Measurements from ENCODE around the gene CASQ2. TPM values are rescaled to one million over a fixed set of nuclear protein-coding genes. Genes with fewer than 3 reads are reported as not detected.

Gene CASQ2
- total RNA-seq, 2 experiments from 2014 or later, result not detected

GRCh38 chr1:115723756-115724155 is 44.8 kb downstream of the CASQ2 start:
- POLR2A ChIA-PET, result no interaction called here
- no peak for DNase-seq
- Mint-ChIP-seq H3K4me3 (no peak overlapping the region), H3K36me3 (no peaks in the 10 kb centered on the region), H3K4me1 (ENCODE audit: low read depth) (no peaks in the 10 kb centered on the region), H3K27me3 (peaks cover 2% of the 10 kb centered on the region), H3K27ac (no peak overlapping the region), H3K9me3 (no peaks in the 10 kb centered on the region)
- intact Hi-C loops (cut with micrococcal nuclease), result no loop called here
- CTCF ChIA-PET, result interaction anchor here (0.9 kb wide), 1 partner anchor 17 kb away, joined by 3 read pairs; no protein-coding TSS in a partner anchor

GRCh38 chr1:115722221-115722620 is 46.3 kb downstream of the CASQ2 start:
- H3K27ac Mint-ChIP-seq, result no peak overlapping the region
- H3K9me3 Mint-ChIP-seq, result no peaks in the 10 kb centered on the region

DNA sequence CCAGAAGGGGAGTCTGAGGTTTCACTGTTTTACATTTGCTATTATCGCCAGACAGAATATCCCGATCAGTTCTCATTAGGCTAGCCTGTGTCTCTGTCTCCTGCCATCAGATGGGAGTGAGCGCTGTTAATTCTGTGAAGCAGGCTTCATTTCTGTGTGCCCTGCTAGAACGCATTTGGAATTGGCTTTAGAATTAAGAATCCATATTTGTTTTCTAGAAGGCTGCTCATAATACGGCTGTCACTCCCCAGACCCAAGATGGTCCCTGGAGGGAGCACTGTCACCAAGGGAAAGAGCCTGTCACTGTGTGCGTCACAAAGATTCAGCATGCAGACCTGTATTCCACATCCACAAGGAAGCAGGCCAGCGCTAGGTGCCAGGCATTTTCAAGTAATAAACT is 49.2 kb downstream of the CASQ2 start:
- POLR2A ChIA-PET, result no interaction called here
- H3K4me3 Mint-ChIP-seq, result no peak overlapping the region
- no peaks in the 10 kb centered on the region for H3K9me3 Mint-ChIP-seq
- no peaks in the 10 kb centered on the region for H3K36me3 Mint-ChIP-seq
- CTCF ChIA-PET, result interaction anchor here (2.2 kb wide), 1 partner anchor 51 kb away, joined by 11 read pairs; no protein-coding TSS in a partner anchor
- H3K27ac Mint-ChIP-seq, result no peak overlapping the region
- no peak for DNase-seq
- no peaks in the 10 kb centered on the region for H3K4me1 Mint-ChIP-seq (ENCODE audit: low read depth)
- H3K27me3 Mint-ChIP-seq, result peaks cover 9% of the 10 kb centered on the region
- intact Hi-C loops (cut with micrococcal nuclease), result no loop called here

More at GRCh38 chr1:115722221-115722620, 46.3 kb downstream of the CASQ2 start:
- no peak for DNase-seq
- ChIA-PET CTCF (no interaction called here), POLR2A (no interaction called here)
- H3K4me3 Mint-ChIP-seq, result no peak overlapping the region
- peaks cover 7% of the 10 kb centered on the region for H3K27me3 Mint-ChIP-seq
- intact Hi-C loops (cut with micrococcal nuclease), result no loop called here
- H3K36me3 Mint-ChIP-seq, result no peaks in the 10 kb centered on the region
- H3K4me1 Mint-ChIP-seq (ENCODE audit: low read depth), result no peaks in the 10 kb centered on the region

- no peaks in the 10 kb centered on the region for H3K4me1 Mint-ChIP-seq (ENCODE audit: low read depth)
- intact Hi-C loops (cut with micrococcal nuclease), result no loop called here
- no peak overlapping the region for H3K4me3 Mint-ChIP-seq
- H3K9me3 Mint-ChIP-seq, result no peaks in the 10 kb centered on the region
- H3K27me3 Mint-ChIP-seq, result peaks cover 7% of the 10 kb centered on the region
- ChIA-PET CTCF (interaction anchor here (2.2 kb wide), 1 partner anchor 52 kb away, joined by 11 read pairs; no protein-coding TSS in a partner anchor), POLR2A (interaction anchor here (0.5 kb wide), 1 partner anchor 131 kb away, joined by 3 read pairs; no protein-coding TSS in a partner anchor)
- H3K27ac Mint-ChIP-seq, result no peak overlapping the region
- no peak for DNase-seq
- H3K36me3 Mint-ChIP-seq, result no peaks in the 10 kb centered on the region
These were observed 50.3 kb downstream of the CASQ2 start for GRCh38 chr1:115718011-115718754.

GRCh38 chr1:115717541-115717940 is 51.0 kb downstream of the CASQ2 start:
- H3K4me3 Mint-ChIP-seq, result no peak overlapping the region
- H3K9me3 Mint-ChIP-seq, result no peaks in the 10 kb centered on the region
- CTCF ChIA-PET, result interaction anchor here (1.3 to 3.5 kb wide), 3 partner anchors 11 to 53 kb away, joined by 4 to 30 read pairs (median 11); no protein-coding TSS in a partner anchor
- POLR2A ChIA-PET, result interaction anchor here (0.5 kb wide), 1 partner anchor 132 kb away, joined by 3 read pairs; no protein-coding TSS in a partner anchor
- intact Hi-C loops (cut with micrococcal nuclease), result loop anchor here (1.0 kb wide), 1 partner anchor 264 kb away; no protein-coding TSS in a partner anchor
- H3K36me3 Mint-ChIP-seq, result no peaks in the 10 kb centered on the region
- no peaks in the 10 kb centered on the region for H3K4me1 Mint-ChIP-seq (ENCODE audit: low read depth)
- H3K27ac Mint-ChIP-seq, result no peak overlapping the region
- H3K27me3 Mint-ChIP-seq, result peaks cover 7% of the 10 kb centered on the region
- DNase-seq, result peak; percentile 41

DNA sequence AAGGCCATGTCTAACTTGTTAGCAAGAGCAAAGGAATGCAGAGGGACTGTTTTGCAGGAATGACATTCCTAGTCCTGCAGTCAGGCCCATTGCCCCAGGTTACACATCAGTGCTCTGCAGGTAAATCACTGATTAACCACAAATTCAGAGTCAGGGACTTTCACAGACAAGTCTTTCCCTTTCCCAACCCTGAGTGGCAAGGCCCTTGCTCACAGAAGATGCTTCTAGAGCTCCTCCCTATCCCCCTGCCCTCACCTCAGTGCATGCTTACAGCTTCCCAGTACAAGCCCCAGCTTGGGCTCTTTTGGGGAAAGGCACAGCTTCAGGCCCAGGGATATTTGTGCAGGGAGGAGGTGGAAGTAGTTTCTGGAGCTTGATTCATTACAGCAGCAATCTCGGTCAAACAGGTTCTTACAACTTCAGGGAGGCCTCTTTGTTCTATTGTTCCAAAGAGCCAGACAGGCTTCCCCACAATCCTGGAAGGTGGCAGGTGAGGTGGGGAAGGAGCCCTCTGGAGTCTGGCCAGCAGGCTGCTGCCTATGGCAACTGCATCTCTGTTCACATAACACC is 53.9 kb downstream of the CASQ2 start:
- H3K27ac Mint-ChIP-seq, result no peak overlapping the region
- peaks cover 18% of the 10 kb centered on the region for H3K27me3 Mint-ChIP-seq
- no peaks in the 10 kb centered on the region for H3K36me3 Mint-ChIP-seq
- CTCF ChIA-PET, result interaction anchor here (3.5 kb wide), 1 partner anchor 8 kb away, joined by 30 read pairs; no protein-coding TSS in a partner anchor
- DNase-seq, result no peak
- intact Hi-C loops (cut with micrococcal nuclease), result no loop called here
- no peak overlapping the region for H3K4me3 Mint-ChIP-seq
- H3K9me3 Mint-ChIP-seq, result no peaks in the 10 kb centered on the region
- no peaks in the 10 kb centered on the region for H3K4me1 Mint-ChIP-seq (ENCODE audit: low read depth)
- POLR2A ChIA-PET, result no interaction called here

DNA sequence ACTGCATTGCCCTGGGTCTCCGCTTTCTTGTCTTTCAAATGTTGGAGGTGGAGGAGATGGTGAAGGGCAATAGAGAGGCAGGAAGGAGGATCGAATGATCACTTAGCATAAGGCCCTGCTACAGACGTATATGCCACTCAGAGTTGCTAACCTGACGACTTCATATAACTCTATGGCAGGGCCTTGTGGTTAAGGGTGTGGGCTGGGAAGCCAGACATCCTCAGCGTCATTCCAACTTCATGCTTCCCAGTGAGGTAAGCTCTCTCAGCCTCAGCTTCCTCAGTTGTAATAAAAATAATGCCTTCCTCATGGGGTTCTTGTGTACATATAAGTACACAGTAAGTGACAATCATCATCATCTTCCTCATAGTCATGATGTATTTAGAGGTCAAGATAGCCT is 54.6 kb downstream of the CASQ2 start:
- peaks cover 22% of the 10 kb centered on the region for H3K27me3 Mint-ChIP-seq
- ChIA-PET POLR2A (no interaction called here), CTCF (interaction anchor here (1.2 to 1.3 kb wide), 2 partner anchors 10 to 106 kb away, joined by 3 to 4 read pairs; no protein-coding TSS in a partner anchor)
- no peaks in the 10 kb centered on the region for H3K4me1 Mint-ChIP-seq (ENCODE audit: low read depth)
- H3K36me3 Mint-ChIP-seq, result no peaks in the 10 kb centered on the region
- no peak overlapping the region for H3K27ac Mint-ChIP-seq
- no peak overlapping the region for H3K4me3 Mint-ChIP-seq
- no peaks in the 10 kb centered on the region for H3K9me3 Mint-ChIP-seq
- intact Hi-C loops (cut with micrococcal nuclease), result no loop called here
- DNase-seq, result no peak

GRCh38 chr1:115712911-115713609 is 55.5 kb downstream of the CASQ2 start:
- H3K4me3 Mint-ChIP-seq, result no peak overlapping the region
- H3K36me3 Mint-ChIP-seq, result no peaks in the 10 kb centered on the region
- no peak for DNase-seq
- no peaks in the 10 kb centered on the region for H3K9me3 Mint-ChIP-seq
- ChIA-PET CTCF (interaction anchor here (1.2 to 1.3 kb wide), 2 partner anchors 9 to 105 kb away, joined by 3 to 4 read pairs; no protein-coding TSS in a partner anchor), POLR2A (no interaction called here)
- H3K27me3 Mint-ChIP-seq, result peaks cover 25% of the 10 kb centered on the region
- intact Hi-C loops (cut with micrococcal nuclease), result no loop called here
- no peak overlapping the region for H3K27ac Mint-ChIP-seq
- no peaks in the 10 kb centered on the region for H3K4me1 Mint-ChIP-seq (ENCODE audit: low read depth)

GRCh38 chr1:115710859-115711624 is 57.5 kb downstream of the CASQ2 start:
- intact Hi-C loops (cut with micrococcal nuclease), result no loop called here
- ChIA-PET CTCF (interaction anchor here (1.1 kb wide), 1 partner anchor 103 kb away, joined by 4 read pairs; no protein-coding TSS in a partner anchor), POLR2A (no interaction called here)
- H3K36me3 Mint-ChIP-seq, result no peaks in the 10 kb centered on the region
- DNase-seq, result no peak
- no peaks in the 10 kb centered on the region for H3K4me1 Mint-ChIP-seq (ENCODE audit: low read depth)
- H3K4me3 Mint-ChIP-seq, result no peak overlapping the region
- no peak overlapping the region for H3K27ac Mint-ChIP-seq
- peaks cover 25% of the 10 kb centered on the region for H3K27me3 Mint-ChIP-seq
- no peaks in the 10 kb centered on the region for H3K9me3 Mint-ChIP-seq

- ChIA-PET POLR2A (no interaction called here), CTCF (interaction anchor here (0.5 to 4.6 kb wide), 56 partner anchors 9 to 1947 kb away, joined by 3 to 75 read pairs (median 4); no protein-coding TSS in a partner anchor)
- Mint-ChIP-seq H3K27me3 (peaks cover 24% of the 10 kb centered on the region), H3K36me3 (no peaks in the 10 kb centered on the region), H3K4me1 (ENCODE audit: low read depth) (no peaks in the 10 kb centered on the region), H3K27ac (no peak overlapping the region), H3K4me3 (no peak overlapping the region), H3K9me3 (no peaks in the 10 kb centered on the region)
- intact Hi-C loops (cut with micrococcal nuclease), result loop anchor here (1.0 kb wide), 1 partner anchor 99 kb away; no protein-coding TSS in a partner anchor
- no peak for DNase-seq
These were observed 61.7 kb downstream of the CASQ2 start for GRCh38 chr1:115706587-115707425.

DNA sequence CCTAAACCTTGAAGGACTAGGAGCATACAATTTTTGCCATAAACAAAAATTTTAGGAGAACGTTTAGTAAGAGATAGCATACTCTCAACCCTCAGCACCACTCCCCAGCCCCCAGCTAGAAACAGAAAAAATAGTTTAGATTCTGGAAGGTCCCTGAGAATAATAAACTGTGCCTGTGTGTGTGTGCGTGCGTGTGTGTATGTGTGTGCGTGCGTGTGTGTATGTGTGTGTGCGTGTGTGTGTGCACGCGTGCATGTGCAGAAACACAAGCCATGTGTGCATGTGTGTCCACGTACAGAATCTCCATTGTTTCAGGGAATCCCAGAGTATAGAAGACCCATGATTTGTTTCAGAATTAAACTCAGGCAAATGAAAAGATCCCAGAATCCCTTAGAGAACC is 62.6 kb downstream of the CASQ2 start:
- Mint-ChIP-seq H3K9me3 (no peaks in the 10 kb centered on the region), H3K4me1 (ENCODE audit: low read depth) (no peaks in the 10 kb centered on the region), H3K4me3 (no peak overlapping the region), H3K36me3 (no peaks in the 10 kb centered on the region), H3K27ac (no peak overlapping the region), H3K27me3 (peaks cover 27% of the 10 kb centered on the region)
- DNase-seq, result no peak
- intact Hi-C loops (cut with micrococcal nuclease), result no loop called here
- ChIA-PET CTCF (interaction anchor here (0.5 to 4.6 kb wide), 38 partner anchors 10 to 1461 kb away, joined by 3 to 75 read pairs (median 5); no protein-coding TSS in a partner anchor), POLR2A (no interaction called here)
